Measurements from ENCODE around the gene CDH12. TPM values are rescaled to one million over a fixed set of nuclear protein-coding genes. Genes with fewer than 3 reads are reported as not detected.
"Not testable (repeated sequence)": the region's sequence is repeated elsewhere in the genome, so short reads cannot be mapped to it uniquely, and the experiment has no call there.

Gene CDH12
- total RNA-seq, 1 donor from 2014 or later: not detected

DNA sequence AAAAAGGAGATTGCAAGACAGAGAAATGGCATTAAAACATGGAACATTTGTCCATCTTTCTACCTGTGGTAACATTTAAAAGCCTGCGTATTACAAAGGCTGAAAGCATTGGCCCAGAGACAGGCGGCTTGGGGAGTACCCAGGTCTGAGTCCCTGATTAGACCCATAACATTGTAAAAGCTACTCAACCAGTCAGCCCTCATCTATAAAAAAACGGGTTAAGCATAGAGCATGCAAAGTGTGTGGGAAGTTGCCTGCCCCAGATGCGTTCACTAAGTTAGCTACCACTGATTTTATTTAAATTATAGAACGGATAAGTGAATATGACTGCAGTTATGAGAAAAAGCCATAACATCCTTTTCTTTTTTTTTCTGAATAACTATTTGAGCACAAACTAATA is 276.1 kb downstream of the CDH12 start:
- no peak for DNase-seq (ENCODE audit: low spot score)

DNA sequence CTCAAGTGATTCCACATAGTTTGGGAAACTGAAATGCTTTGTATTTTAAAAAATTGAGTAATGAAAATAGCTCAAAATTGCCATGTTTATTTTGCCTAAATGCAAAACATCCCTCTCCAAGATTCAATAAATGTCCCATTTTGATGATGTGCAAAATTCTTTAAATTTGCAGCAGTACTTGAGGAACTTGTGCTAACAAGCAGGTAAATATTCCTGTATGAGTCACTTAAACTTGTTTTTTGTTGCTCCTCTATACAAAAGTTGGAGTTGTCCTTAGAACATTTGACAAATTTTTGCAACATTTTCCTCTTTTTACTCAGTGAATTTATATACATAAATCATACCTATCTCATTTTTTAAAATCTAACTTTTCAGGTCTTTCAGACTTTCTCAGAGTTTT is 280.2 kb downstream of the CDH12 start:
- DNase-seq (ENCODE audit: low spot score): no peak

DNA sequence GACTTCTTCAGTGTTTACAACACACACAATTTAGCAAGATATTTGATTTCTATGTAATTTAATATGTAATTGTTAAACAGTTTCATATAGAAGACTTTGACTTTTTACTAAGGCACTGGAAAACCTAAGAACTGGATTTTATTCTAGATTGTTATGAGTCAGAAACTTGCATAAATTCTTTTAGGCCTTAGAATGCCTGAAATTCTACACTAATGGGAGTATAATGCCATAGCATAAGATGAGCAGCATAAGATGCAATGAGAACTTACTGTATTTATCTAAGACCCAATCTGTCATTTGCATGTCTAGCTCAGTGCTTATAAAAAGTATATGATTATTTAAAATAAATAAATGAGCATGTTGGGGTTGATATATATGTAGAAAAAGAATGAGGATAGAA is 285.2 kb downstream of the CDH12 start:
- no peak for DNase-seq (ENCODE audit: low spot score)

DNA sequence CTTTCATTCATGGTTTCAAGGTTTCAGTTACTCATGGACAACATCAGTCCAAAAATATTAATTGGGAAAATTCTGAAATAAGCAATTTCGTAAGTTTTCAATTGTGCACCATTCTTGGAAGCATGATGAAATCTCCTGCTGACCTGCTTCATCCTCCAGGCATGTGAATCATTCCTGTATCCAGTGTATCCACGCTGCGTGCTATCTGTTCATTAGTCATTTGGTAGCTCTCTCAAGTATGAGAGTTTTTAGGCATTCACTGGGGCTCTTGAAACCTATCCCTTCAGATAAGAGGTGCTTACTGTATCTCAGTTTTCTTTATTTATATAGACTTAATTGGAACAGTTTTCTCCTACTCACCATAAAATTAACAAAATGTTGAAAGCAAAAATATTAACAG is 293.0 kb downstream of the CDH12 start:
- DNase-seq (ENCODE audit: low spot score): no peak

DNA sequence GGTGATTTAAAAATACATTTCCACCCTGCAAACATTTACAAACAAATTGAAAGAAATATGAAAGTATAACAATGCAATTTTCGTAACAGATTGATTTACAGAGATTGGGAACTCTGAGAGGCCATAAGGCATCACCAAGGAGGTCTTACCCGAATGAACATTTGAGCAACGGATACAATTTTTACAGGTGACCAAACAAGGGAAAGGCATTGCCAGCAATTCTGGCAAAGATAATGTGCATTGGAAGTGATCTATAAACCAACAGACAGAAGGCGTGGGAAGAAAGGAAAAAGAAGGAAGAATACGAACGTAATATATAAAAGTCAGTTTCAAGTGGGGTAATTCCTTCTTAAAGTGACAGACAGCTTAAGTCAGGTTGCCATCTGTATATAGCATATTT is 295.9 kb downstream of the CDH12 start:
- no peak for DNase-seq (ENCODE audit: low spot score)

DNA sequence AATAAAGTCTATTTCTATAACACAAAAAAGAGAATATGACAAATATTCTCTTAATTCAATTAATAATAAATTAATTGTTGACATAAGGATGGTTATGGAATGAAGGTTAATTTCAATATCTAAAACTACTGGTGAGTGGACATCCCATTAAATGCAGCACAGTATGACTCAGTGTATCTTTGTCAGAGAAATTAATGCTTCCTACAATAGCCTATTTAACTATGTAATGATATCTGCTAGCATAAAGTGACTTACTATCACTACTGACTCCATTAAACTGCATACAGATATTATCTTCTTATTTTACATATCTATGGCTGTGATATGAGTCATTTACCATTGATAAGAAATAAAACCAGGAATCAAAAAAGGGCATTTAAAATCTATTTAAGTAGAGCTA is 298.7 kb downstream of the CDH12 start:
- DNase-seq (ENCODE audit: low spot score): no peak

DNA sequence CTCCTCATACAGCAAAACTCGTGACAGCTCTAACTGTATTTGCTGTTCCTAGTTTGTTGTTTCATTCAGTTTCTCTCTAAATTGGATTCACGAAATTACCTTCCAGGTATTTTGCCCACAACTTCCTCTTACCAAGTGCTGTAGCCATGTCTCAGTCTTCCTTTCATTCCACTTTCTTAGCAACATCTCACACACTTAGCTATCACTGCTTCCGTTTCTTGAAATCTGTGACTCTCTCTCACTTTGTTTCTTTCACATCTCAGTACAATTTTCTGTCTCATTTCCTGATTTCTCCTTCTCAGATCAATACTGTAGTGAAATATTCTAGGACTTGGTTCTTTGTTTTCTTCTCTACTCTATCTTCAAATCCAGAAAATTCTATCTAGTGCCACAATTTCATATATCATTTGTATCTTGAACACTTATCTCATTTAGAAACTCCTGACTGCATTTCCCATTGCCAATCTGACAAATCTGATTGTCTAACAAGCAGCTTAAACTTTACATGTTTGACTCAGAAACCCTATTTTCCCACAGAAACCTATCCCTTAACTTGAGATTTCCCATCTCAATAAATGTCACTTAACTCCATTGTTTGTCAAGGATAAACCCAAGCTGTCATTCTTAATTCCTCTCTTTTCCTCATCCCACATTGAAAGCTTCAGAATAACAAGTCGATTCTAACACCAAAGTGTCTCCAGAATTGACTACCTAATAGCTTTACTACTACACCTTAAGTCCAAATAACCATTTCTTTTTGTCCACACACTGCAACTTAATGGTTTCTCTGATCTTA is 303.1 kb downstream of the CDH12 start:
- no peak for DNase-seq (ENCODE audit: low spot score)

DNA sequence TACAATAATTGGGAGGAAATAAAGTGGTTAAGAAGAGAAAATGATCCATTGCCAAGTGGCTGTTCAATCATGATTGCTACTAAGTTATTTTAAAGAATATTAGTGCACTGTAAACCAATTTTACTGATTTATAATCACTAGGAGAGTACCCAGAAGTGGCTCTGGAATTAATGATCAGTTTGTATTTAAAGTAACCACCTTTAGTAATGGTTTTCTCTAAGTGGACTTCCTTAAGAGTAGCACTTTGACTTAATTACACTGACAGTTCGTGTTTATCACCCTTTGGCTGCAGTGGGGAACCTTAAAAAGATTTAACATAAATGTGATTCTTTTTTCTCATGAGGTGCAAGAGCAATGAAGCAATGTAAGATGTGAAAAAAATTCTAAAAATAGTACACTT is 310.8 kb downstream of the CDH12 start:
- DNase-seq (ENCODE audit: low spot score): no peak

DNA sequence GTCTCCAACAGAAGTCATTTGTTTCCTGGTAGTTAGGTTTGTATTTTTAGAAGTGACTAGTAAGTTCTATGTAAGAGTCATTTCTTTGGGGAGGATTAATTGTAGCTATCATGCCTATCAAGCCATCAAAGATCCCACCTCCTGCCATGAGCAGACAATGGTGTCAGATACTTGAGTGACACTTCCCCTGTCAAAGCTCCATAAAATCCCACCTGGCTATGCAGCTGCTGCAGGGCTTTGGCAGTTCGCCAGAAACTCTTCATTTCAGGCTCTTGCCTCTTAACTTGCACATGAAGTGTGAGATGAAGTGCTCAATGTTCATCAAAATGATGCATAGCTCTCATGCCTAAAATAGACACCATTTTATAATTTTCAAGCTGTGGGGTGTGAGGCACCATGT is 312.1 kb downstream of the CDH12 start:
- no peak for DNase-seq (ENCODE audit: low spot score)

DNA sequence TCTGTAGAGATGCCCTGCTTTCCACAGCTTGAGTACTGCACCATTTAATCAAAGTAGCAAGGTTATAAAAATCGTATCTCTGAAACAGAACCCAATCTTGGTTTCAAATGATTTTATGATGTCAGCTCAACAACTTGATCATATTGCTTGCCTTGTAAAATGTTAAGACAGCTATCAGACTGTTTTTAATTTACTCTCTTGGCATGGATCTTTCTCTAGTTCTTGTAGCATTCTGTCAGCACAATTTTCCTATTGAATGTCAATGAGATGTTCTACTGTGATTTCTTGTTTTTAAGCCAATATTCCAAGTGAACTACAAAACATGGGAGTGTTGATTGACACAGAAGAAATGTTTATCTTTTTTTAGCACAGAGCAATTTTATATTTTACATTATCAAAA is 313.4 kb downstream of the CDH12 start:
- DNase-seq (ENCODE audit: low spot score): no peak

DNA sequence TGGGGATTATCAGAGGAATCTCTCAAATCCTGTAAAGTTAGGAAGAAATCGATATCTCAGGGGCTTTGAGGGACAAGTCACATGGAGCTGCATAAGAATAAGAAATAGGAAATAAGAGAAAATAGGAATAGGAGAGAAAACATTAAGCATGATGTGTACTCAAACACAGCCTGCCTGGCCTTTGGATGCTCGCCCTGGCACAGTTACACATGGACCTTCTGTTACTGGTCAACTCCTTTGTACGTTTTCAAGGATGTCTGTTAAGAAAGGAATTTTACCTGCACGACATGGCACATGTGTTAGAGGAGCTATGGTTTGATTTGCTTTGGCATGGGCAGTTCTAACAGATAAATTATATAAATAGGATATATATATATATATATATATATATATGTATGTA is 321.2 kb downstream of the CDH12 start:
- no peak for DNase-seq (ENCODE audit: low spot score)

DNA sequence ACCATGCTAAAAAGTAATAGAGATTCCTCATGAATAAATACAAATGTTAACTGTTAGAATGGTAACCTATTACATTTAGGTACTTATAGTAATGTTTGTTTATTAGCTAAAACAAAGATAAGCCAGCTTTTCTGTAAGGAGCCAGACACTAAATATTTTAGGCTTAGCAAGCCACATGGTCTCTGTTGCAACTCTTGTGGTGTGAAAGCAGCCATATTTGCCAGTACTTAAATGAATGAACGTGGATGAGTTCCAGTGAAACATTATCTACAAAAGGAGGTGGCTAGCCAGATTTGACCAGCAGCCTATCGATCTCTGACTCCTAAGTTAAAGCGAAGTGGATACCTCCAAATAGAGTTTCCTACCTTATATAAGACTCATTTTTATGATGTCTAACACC is 331.6 kb downstream of the CDH12 start:
- no peak for DNase-seq (ENCODE audit: low spot score)

DNA sequence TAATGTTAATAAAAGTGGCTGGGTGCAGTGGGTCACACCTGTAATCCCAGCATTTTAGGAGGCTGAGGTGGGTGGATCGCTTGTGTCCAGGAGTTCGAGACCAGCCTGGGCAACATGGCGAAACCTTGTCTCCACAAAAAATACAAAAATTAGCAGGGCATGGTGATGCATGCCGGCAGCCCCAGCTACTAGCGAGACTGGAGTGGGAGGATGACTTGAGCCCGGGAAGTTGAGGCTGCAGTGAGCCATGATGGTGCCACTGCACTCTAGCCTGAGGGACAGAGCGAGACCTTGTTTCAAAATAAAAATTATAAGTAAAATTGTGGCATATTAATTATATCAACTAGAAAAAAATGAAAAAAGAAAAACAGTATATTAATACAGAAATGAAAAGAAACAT is 336.6 kb downstream of the CDH12 start:
- DNase-seq (ENCODE audit: low spot score): not testable (repeated sequence)

DNA sequence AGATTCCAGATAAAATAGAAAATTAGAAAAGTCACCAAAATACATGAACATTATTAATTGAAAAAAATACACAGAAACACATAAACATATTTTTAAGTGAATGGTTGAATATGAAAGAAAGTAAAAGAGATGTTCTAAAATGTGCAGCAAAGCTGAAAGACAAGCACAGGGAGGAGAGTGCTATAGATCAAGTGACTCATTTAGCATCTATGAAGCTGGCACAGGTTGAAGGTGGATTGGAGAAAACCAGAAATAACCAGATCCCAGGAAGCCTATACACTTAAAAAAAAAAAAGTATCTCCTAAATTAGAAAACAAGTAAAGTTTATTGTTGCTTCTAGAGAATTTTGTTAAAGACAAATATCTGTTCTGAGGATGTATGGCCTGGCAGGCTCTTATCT is 338.9 kb downstream of the CDH12 start:
- DNase-seq (ENCODE audit: low spot score): no peak

DNA sequence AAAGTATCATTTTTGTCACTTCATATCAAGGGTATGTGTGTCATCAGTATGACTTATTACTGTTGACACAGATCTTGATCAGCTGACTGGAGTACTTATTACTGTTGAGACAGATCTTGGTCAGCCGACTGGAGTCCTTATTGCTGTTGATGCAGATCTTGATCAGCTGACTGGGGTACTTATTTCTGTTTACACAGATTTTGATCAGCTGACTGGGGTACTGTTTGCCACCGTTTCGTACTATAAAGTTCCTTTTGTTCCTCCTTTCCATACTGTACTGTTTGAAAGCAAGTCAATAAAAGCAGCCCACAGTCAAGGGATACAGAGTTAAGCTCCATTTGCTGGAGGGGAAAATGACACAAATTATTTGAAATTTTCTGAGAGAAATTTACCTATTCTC is 347.3 kb downstream of the CDH12 start:
- no peak for DNase-seq (ENCODE audit: low spot score)

DNA sequence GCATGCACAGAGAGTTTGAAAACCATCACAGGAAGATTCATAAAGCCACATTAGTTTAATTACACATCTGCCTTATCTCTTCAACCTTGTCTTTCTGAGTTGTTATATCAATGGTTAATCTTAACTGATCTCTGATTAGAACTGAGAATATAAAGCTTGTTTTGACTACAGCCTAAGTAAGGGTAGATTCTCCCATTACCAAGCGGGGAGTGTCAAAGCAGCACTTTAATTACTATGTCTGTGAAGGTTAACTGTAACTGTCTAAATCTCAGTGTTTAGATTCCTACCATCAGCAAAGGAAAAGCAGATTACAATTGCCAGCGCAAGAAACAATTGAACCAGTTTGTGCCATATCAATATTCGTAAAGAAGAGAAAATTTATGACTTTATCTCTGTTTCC is 348.7 kb downstream of the CDH12 start:
- DNase-seq (ENCODE audit: low spot score): no peak

DNA sequence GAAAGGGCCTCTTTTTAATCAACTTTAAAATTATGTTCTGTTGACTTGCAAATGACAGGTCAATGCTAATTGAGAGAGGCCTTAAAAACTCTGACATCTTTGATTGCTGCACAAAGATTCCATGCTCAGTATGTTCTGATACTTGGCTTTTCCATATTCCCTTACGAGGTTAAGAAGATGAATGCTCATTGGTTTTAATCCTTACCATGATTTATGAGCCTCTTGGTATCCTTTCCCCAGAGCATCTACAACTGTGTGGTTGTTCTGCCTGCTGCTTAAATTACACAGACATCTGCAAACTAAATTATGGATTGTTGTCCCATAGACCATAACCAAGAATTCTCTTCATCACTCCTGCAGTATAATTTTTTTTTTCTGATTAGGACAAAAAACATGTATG is 352.6 kb downstream of the CDH12 start:
- DNase-seq (ENCODE audit: low spot score): no peak

DNA sequence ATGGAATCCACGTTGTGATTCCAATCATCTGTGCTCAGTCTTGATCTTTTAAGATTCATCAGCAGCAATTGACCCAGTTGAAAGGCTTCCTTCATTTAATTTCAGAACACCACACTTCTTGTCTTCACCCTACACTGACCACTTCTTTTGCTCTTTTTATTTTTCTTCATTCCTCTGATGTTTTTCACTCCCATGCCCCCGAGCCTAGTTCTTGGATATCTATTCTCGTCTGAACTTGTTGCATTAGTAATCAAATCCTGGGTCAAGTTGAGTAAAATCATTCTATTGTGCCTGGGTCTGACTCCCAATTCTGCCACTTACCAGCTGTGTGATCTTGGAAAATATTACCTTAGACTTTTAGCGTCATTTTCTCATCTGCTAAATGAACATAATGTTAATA is 356.5 kb downstream of the CDH12 start:
- DNase-seq (ENCODE audit: low spot score): no peak

DNA sequence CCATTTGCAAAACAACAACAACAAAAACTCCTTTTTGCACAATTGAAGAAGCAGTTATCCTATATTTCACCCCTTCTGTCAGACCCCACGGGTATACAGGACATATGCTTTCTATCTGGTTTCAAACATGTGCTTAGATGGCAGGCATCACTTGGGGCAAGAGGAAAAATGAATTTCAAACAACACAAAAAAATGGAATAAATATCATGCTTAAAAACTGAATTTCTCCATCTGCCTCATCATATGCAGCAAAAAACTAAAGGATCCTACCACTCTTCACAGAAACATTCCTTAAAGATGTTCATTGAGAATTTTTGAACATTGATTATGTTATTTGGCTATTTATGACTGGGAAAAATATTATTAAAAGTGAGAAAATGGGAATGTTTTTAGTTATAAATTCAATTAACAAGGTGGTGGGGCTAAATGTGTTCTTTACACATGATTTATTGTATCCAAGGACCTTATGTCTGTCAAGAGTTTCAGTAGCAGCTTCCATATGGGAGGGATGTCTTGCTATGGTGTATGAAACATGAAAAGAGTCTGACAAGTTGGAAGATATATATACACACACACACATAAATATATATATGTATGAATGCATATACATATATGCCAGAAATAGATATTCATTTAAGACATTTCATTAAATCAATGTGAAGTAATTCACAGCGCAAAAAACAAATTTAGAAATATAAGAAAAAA is 358.0 kb downstream of the CDH12 start:
- no peak for DNase-seq (ENCODE audit: low spot score)

DNA sequence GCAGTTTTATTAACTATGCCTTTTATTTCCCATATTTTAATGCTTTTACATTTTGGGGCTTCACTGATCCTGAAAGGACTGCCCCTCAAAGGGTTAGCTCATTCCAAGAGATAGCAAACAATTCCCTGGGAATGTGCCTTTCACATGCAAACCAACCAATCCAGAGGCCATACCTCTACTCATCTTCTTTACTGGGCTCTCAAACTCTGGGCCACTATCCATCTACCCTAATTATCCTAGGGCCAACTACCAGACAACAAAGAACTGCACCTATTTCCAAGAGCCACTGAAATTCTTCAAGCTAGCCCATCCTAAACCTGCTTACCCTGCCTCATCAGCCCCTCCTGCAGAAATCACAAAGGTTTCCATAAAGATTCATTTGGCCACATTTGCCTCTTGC is 364.7 kb downstream of the CDH12 start:
- no peak for DNase-seq (ENCODE audit: low spot score)

DNA sequence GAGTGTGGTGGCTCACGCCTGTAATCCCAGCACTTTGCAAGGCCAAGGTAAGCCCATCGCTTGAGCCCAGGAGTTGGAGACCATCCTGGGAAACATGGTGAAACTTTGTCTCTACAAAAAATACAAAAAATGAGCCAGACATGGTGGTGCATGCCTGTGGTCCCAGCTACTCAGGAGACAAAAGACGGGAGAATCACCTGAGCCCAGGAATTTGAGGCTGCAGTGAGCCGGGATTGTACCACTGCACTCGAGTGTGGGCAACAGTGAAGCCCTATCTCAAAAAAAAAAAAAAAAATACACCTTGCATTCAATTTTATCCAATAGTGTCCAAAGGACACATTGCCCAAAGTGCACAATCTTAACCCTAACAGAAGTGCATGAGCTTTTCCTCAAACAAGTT is 372.8 kb downstream of the CDH12 start:
- DNase-seq (ENCODE audit: low spot score): no peak

DNA sequence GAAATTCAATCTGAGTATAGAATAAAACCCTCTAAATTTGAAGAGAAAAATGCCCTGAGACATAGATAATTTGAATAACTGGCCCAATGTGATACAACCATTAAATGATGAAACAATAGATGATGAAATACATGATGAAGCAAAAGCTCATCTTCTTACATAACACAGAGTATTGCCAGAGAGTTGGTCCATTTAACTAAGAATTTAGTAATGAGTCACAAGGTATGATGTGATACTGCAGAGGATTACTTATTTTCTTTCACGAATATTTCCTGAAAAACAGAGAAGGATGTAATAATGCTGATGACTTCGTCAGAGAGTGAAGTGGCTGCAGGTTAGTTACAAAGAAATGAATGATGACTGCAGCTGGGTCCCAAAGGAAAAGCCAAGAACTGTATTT is 379.3 kb downstream of the CDH12 start:
- no peak for DNase-seq (ENCODE audit: low spot score)

DNA sequence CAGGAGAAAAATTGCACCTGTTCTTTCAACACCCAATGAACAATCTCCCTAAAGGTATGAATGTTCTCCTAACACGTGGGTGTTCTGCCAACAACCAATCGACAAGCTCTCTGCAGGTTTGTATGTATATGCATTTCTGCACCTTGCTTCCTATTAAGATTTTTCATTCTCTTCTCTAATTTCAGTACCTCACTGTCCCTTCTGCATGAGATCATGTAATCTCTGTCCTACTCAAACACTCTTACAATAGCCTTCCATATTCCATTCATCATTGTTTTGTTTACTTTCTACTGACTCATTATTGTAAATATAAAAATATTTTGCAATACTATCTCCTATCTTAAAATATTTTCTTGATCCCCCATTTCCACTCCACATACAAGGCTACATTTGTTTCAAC is 382.0 kb downstream of the CDH12 start:
- DNase-seq (ENCODE audit: low spot score): no peak
